Stomach (tissue), 4 donors: ENCODE measurements around the gene TTC21A.
A peak's percentile ranks its signal among the peaks of the same experiment; 100 is the strongest.

Source experiments
- CTCF ChIP-seq, 7 experiments: fragments of 450-650 bp in 4 of 7; fragments of 200-600 bp in 3 of 7; sonication (generic) in 3 of 7; IDR thresholded peaks; one replicate each; pipeline ENCODE4 v1.5.1; 2016 to 2019; ENCODE audit warnings: antibody characterized with exemption in 7 of 7, control low read depth in 2 of 7, mild to moderate bottlenecking in 1 of 7
- EP300 ChIP-seq: sonication (generic); formaldehyde crosslinking; IDR thresholded peaks from one replicate; pipeline ENCODE4 v1.6.1; 2017; ENCODE audit warnings: antibody characterized with exemption
- POLR2AphosphoS5 ChIP-seq, 3 donors: sonication (generic); formaldehyde crosslinking; IDR thresholded peaks; one replicate each; pipeline ENCODE4 v1.6.1; 2016; ENCODE audit warnings: antibody characterized with exemption in 3 of 3

- TF ChIP-seq EP300: no peak
- TF ChIP-seq CTCF (IDR thresholded peaks at IDR 0.05): peak in 5 of 7 experiments; percentile 32 to 71 (median 43)
- peak in 1 of 3 donors; percentile 61 for TF ChIP-seq POLR2AphosphoS5 (IDR thresholded peaks at IDR 0.05)
Observed at GRCh38 chr3:39124876-39125840, 17.7 kb downstream of the TTC21A start.
